C4-2B (cell line): Measurements from ENCODE around the gene SNAP25.

Experiments used
- CTCF ChIP-seq: fragments of 450-650 bp; conservative IDR thresholded peaks from 2 replicates; pipeline ENCODE4 v1.5.1; 2017; ENCODE audit warnings: mild to moderate bottlenecking
- ZFX ChIP-seq: fragments of 450-650 bp; IDR thresholded peaks from 2 replicates; pipeline ENCODE4 v1.6.1; 2017

- TF ChIP-seq CTCF (no peak), ZFX (no peak)
Measured at GRCh38 chr20:10336959-10337729, 118.5 kb downstream of the SNAP25 start.
